A673 (cell line): Measurements from ENCODE around the gene CREBRF.

Source experiments
- EZH2 ChIP-seq: fragments of 200-600 bp; sonication (generic); IDR thresholded peaks from 2 replicates; pipeline ENCODE4 v1.6.1; 2017; ENCODE audit warnings: borderline replicate concordance, low read depth, mild to moderate bottlenecking, mixed read lengths, antibody characterized with exemption, low read length; ENCODE audit not compliant: poor library complexity, severe bottlenecking
- TF ChIP-seq, protein P1 (sequence below): fragments of 300-800, 200-600 bp; sonication (generic); conservative IDR thresholded peaks from 2 replicates; pipeline ENCODE4 v1.5.1; 2017; ENCODE audit warnings: low read depth, mild to moderate bottlenecking, antibody characterized with exemption, low read length, moderate library complexity, mixed read lengths

DNA sequence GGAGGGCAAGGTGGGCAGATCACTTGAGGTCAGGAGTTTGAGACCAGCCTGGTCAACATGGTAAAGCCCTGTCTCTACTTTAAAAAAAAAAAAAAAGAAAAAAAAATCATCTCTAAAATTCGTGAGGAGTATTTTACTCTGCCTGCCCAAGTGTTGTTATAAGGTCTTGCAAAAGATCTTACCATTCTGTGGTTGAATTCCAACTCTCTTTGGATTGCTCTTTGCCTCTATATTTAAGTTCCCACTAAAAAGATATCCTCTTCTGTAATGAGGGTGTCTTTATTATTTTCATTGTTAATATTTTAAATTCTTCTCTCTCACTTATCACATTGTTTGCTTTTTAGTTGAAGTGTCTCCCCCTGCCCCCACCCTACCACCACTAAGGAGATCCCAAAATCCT lies 33.4 kb downstream of the CREBRF start:
- TF ChIP-seq, protein P1, sequence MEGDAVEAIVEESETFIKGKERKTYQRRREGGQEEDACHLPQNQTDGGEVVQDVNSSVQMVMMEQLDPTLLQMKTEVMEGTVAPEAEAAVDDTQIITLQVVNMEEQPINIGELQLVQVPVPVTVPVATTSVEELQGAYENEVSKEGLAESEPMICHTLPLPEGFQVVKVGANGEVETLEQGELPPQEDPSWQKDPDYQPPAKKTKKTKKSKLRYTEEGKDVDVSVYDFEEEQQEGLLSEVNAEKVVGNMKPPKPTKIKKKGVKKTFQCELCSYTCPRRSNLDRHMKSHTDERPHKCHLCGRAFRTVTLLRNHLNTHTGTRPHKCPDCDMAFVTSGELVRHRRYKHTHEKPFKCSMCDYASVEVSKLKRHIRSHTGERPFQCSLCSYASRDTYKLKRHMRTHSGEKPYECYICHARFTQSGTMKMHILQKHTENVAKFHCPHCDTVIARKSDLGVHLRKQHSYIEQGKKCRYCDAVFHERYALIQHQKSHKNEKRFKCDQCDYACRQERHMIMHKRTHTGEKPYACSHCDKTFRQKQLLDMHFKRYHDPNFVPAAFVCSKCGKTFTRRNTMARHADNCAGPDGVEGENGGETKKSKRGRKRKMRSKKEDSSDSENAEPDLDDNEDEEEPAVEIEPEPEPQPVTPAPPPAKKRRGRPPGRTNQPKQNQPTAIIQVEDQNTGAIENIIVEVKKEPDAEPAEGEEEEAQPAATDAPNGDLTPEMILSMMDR, result no peak
- no peak for TF ChIP-seq EZH2
